ENCODE results near the gene DLD. TPM values are rescaled to one million over a fixed set of nuclear protein-coding genes. Genes with fewer than 3 reads are reported as not detected.

DLD gene
- total and polyA plus RNA-seq, 2 of the 8 experiments (the other 6 are each of a cell fraction or from before 2014, with no cell fraction given) = 63.7 to 88.5 TPM

- H3K4me2 ChIP-seq (ENCODE audit: insufficient read depth in 1 of 2, low read depth in 2 of 2, low read length in 2 of 2) = no peak overlapping the region
- WGBS, 2 experiments (ENCODE audit: extremely low coverage in 1 of 2, insufficient coverage in 1 of 2, insufficient read length in 1 of 2, insufficient replicate concordance in 2 of 2, low coverage in 1 of 2, low lambda C conversion rate in 2 of 2, missing lambda C conversion rate in 1 of 2) = 93% methylated on average over 4 of the region's 4 CpGs; no CpG with 5 or more reads in 1 of the 2 experiments
- H3K56ac ChIP-seq (replicated peaks; ENCODE audit: insufficient read length, low read depth, low read length) = no peak overlapping the region
- POLR2A ChIA-PET (ENCODE audit: partially characterized antibody) = no interaction called here
- TF ChIP-seq SIN3A (conservative IDR thresholded peaks at IDR 0.05 in 1 of 2, IDR thresholded peaks at IDR 0.05 in 1 of 2; ENCODE audit: low read depth in 1 of 2, low read length in 2 of 2) (no peak), HDAC6 (IDR thresholded peaks at IDR 0.05; ENCODE audit: low read depth, low read length) (no peak), ATF3 (IDR thresholded peaks at IDR 0.05; ENCODE audit: insufficient read depth, low read depth, low read length) (no peak), TAF7 (optimal IDR thresholded peaks at IDR 0.05; ENCODE audit: borderline replicate concordance, low read depth, low read length) (no peak), YY1 (IDR thresholded peaks at IDR 0.05; ENCODE audit: low read depth, low read length) (no peak), GTF2F1 (IDR thresholded peaks at IDR 0.05; ENCODE audit: borderline replicate concordance, low read depth, low read length) (no peak), RNF2 (IDR thresholded peaks at IDR 0.05; ENCODE audit: borderline replicate concordance, low read depth, low read length, missing control alignments, poor library complexity, severe bottlenecking) (no peak), RAD21 (IDR thresholded peaks at IDR 0.05 in 1 of 2, conservative IDR thresholded peaks at IDR 0.05 in 1 of 2; ENCODE audit: low read depth in 2 of 2, low read length in 2 of 2) (no peak)
- H3K9me3 ChIP-seq (ENCODE audit: insufficient read depth in 2 of 2, low read depth in 1 of 2, low read length in 1 of 2) = no peaks in the 10 kb centered on the region
- no peak overlapping the region for H2BK12ac ChIP-seq (ENCODE audit: low read depth, low read length)
- H3K9ac ChIP-seq (replicated peaks in 1 of 4; ENCODE audit: extremely low read depth in 1 of 4, low read depth in 3 of 4, low read length in 3 of 4) = no peak overlapping the region
- no peak for FAIRE-seq
- H4K20me1 ChIP-seq (replicated peaks in 1 of 2; ENCODE audit: control insufficient read depth in 1 of 2, insufficient read depth in 2 of 2, low read length in 2 of 2) = peaks cover 0 to 2% of the 10 kb centered on the region in 2 experiments
- no peak overlapping the region for H3K14ac ChIP-seq (ENCODE audit: insufficient read length)
- no peak overlapping the region for H4K91ac ChIP-seq (replicated peaks; ENCODE audit: insufficient read length, low read length)
- no peaks in the 10 kb centered on the region for H3K23me2 ChIP-seq (ENCODE audit: low read depth, low read length)
- no peak for DNase-seq (ENCODE audit: low read depth in 1 of 2, low spot score in 2 of 2)
- no peak overlapping the region for H2BK120ac ChIP-seq (replicated peaks; ENCODE audit: low read depth, low read length)
- H4K8ac ChIP-seq (ENCODE audit: extremely low read depth, insufficient read depth, low read length) = no peak overlapping the region
- no peak overlapping the region for H2AK5ac ChIP-seq (ENCODE audit: low read depth, low read length)
- peaks cover 0 to 11% (median 4%) of the 10 kb centered on the region in 4 experiments; a peak in 4 of 7 replicates for H3K4me1 ChIP-seq (replicated peaks in 1 of 4; ENCODE audit: control insufficient read depth in 3 of 4, insufficient read depth in 4 of 4, low read length in 3 of 4)
- no peaks in the 10 kb centered on the region for H3K79me1 ChIP-seq (ENCODE audit: low read depth, low read length)
- no peaks in the 10 kb centered on the region for H3K79me2 ChIP-seq (ENCODE audit: control insufficient read depth in 1 of 2, insufficient read depth in 2 of 2, low read length in 2 of 2)
- no peak overlapping the region for H2AFZ ChIP-seq (ENCODE audit: low read length)
- H3K4ac ChIP-seq (replicated peaks; ENCODE audit: insufficient read length, low read depth, low read length) = no peak overlapping the region
- no peak overlapping the region for H3K4me3 ChIP-seq (ENCODE audit: extremely low read depth in 1 of 4, insufficient read depth in 2 of 4, low read depth in 3 of 4, low read length in 4 of 4)
- no peak overlapping the region for H2BK5ac ChIP-seq (ENCODE audit: low read depth, low read length)
- no peak overlapping the region for H4K5ac ChIP-seq (ENCODE audit: insufficient read length, low read depth, low read length)
- H3K23ac ChIP-seq (ENCODE audit: insufficient read length) = no peak overlapping the region
- H2BK15ac ChIP-seq (ENCODE audit: low read length) = no peak overlapping the region
- H2BK20ac ChIP-seq (ENCODE audit: low read length) = no peak overlapping the region
- no peaks in the 10 kb centered on the region for H3K27me3 ChIP-seq (replicated peaks in 1 of 4; ENCODE audit: control insufficient read depth in 3 of 4, extremely low read depth in 1 of 4, insufficient read depth in 3 of 4, low read length in 3 of 4)
- peaks cover 0 to 32% (median 6%) of the 10 kb centered on the region in 4 experiments; a peak in 4 of 8 replicates for H3K36me3 ChIP-seq (ENCODE audit: control insufficient read depth in 2 of 4, insufficient read depth in 4 of 4, low read length in 3 of 4)
- H3K18ac ChIP-seq (ENCODE audit: extremely low read depth, low read length) = no peak overlapping the region
- no peak overlapping the region for H3K27ac ChIP-seq (ENCODE audit: low read depth, low read length)
- CTCF ChIA-PET (ENCODE audit: partially characterized antibody) = no interaction called here
Measured at GRCh38 chr7:107940951-107941350, 50.0 kb downstream of the DLD start.

All from H1 (cell line).